Colonic mucosa (tissue), 4 donors: ENCODE data around the gene FBXO7. TPM values are rescaled to one million over a fixed set of nuclear protein-coding genes. Genes with fewer than 3 reads are reported as not detected.

Experiments
- DNase-seq: peaks from one replicate; pipeline ENCODE4 v3.0.0-alpha.2; 2020
- H3K27ac ChIP-seq: fragments of 200-600 bp; one replicate; pipeline ENCODE4 v1.8.0; 2021
- H3K27me3 ChIP-seq: fragments of 200-600 bp; one replicate; pipeline ENCODE4 v1.8.0; 2021
- H3K36me3 ChIP-seq: fragments of 200-600 bp; one replicate; pipeline ENCODE4 v1.8.0; 2021
- H3K4me1 ChIP-seq: fragments of 200-600 bp; one replicate; pipeline ENCODE4 v1.8.0; 2021; ENCODE audit warnings: mild to moderate bottlenecking
- H3K4me3 ChIP-seq: fragments of 200-600 bp; one replicate; pipeline ENCODE4 v1.8.0; 2021
- H3K9ac ChIP-seq, 2 donors: one replicate each; pipeline ENCODE4 v1.7.0; 2013; ENCODE audit warnings: control low read depth in 2 of 2, low read depth in 2 of 2, low read length in 2 of 2
- H3K9me3 ChIP-seq: fragments of 200-600 bp; one replicate; pipeline ENCODE4 v1.8.0; 2021
- intact Hi-C: fragments of 100-400 bp; cut with DNase I; formaldehyde crosslinking; loops from one replicate; pipeline ENCODE4 v1.14.1; 2022
- total RNA-seq, 2 donors: library from RNA; stranded (reverse); fragmentation: NEBNext Ultra II Directional in 1 of 2; extraction: Animal tissue kit (Norgen Biotek cat#: 25700) in 1 of 2; gene quantifications; one replicate each; pipeline ENCODE4 v1.2.1, GENCODE V29; 2021
- TF ChIP-seq, protein P1 (sequence below): fragments of 200-600 bp; IDR thresholded peaks from one replicate; pipeline ENCODE4 v1.8.0; 2022; ENCODE audit warnings: antibody characterized with exemption, mild to moderate bottlenecking
- donor health status: healthy.
- donor health status: DM: no; HTN: no; CAD: no.
- donor health status: DM: no; HTN: no; CAD: no.

Gene FBXO7
- total RNA-seq, 2 donors from 2014 or later: 62.1 to 81.1 TPM

DNA sequence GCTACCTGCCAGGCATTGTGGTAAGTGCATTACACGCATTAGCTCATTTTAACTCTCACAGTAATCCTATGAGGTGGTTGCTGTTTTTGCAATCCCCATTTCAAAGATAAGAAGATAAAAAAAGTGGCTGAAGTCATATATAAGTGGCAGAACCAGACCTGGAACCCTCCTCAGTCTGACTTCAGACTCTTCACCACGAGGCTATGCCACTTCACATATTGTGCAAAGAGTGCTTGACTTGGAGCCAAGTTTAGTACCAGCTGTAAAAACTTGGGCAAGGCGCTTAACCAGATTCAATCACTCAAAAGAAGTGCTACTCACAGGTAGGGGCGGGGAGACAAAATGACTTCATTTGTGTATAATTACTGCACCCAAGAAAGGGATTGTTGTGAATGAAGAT, 25.6 kb upstream of the FBXO7 start:
- Histone ChIP-seq H3K9ac (no peak overlapping the region), H3K4me1 (no peaks in the 10 kb centered on the region), H3K27ac (no peak overlapping the region), H3K36me3 (no peaks in the 10 kb centered on the region), H3K4me3 (no peak overlapping the region), H3K9me3 (no peaks in the 10 kb centered on the region), H3K27me3 (no peaks in the 10 kb centered on the region)
- TF ChIP-seq, protein P1, sequence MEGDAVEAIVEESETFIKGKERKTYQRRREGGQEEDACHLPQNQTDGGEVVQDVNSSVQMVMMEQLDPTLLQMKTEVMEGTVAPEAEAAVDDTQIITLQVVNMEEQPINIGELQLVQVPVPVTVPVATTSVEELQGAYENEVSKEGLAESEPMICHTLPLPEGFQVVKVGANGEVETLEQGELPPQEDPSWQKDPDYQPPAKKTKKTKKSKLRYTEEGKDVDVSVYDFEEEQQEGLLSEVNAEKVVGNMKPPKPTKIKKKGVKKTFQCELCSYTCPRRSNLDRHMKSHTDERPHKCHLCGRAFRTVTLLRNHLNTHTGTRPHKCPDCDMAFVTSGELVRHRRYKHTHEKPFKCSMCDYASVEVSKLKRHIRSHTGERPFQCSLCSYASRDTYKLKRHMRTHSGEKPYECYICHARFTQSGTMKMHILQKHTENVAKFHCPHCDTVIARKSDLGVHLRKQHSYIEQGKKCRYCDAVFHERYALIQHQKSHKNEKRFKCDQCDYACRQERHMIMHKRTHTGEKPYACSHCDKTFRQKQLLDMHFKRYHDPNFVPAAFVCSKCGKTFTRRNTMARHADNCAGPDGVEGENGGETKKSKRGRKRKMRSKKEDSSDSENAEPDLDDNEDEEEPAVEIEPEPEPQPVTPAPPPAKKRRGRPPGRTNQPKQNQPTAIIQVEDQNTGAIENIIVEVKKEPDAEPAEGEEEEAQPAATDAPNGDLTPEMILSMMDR: no peak
- DNase-seq: no peak
- intact Hi-C loops: no loop called here

DNA sequence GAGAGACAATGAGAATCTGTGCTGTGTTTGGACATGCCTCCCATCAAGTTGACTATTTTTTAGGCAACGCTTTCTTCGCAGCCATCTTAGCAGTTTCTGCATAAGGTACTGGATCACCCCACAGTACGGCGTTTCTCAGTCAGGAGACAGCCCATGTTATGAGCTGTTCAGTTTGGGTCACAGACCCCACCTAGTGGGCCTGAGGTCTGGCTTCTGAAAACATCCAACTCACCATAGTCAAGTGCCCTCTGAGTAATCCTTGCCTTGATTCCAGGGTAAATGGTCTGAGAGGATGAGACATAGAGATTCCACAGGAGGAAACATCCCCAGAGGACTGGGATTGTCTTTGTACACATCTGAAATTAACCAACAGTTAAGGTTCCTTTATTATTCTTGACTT, 17.6 kb upstream of the FBXO7 start:
- DNase-seq: no peak
- no peaks in the 10 kb centered on the region for H3K27me3 ChIP-seq
- no peaks in the 10 kb centered on the region for H3K36me3 ChIP-seq
- no peak overlapping the region for H3K9ac ChIP-seq
- H3K4me1 ChIP-seq: no peaks in the 10 kb centered on the region
- H3K4me3 ChIP-seq: no peak overlapping the region
- H3K9me3 ChIP-seq: no peaks in the 10 kb centered on the region
- TF ChIP-seq, protein P1: no peak
- H3K27ac ChIP-seq: no peak overlapping the region
- intact Hi-C loops: no loop called here

DNA sequence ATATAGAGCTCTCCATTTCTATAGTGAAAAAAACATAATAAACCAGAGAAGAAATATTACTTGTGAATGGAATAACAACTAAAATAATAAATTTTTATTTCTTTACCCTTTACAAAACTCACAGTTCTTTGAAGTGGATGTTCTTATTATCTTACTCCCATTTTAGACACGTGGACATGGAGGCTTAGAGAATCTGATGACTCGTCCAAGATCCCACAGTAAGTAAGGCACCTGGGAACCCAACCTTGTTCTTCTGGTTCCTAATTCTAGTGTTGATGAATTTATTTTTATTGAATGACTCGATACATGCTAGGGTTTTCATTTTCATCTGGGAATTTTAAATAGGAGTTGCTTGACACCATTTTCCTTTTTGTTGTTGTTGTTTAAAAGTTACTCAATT, 12.2 kb upstream of the FBXO7 start:
- intact Hi-C loops: no loop called here
- no peak overlapping the region for H3K4me3 ChIP-seq
- H3K9me3 ChIP-seq: no peaks in the 10 kb centered on the region
- no peak overlapping the region for H3K9ac ChIP-seq
- H3K36me3 ChIP-seq: no peaks in the 10 kb centered on the region
- H3K4me1 ChIP-seq: no peaks in the 10 kb centered on the region
- TF ChIP-seq, protein P1: no peak
- DNase-seq: no peak
- H3K27ac ChIP-seq: no peak overlapping the region
- H3K27me3 ChIP-seq: peaks cover 5% of the 10 kb centered on the region

DNA sequence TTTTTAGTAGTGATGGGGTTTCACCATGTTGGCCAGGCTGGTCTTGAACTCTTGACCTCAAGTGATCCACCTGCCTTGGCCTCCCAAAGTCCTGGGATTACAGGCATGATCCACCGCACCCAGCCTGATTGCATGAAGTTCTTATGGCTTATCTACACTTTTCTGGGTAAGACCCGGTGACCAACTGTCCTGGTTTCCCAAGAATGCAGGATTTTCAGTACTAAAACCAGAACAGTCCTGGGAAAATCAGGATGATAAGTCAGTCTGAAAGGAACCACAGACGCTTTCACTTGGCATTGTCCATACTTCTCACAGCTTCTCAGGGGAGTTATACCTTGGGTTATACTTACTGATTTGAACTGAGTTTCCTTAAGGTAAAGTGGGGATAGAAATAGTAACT, 8.9 kb upstream of the FBXO7 start:
- intact Hi-C loops: no loop called here
- no peak overlapping the region for H3K4me3 ChIP-seq

DNA sequence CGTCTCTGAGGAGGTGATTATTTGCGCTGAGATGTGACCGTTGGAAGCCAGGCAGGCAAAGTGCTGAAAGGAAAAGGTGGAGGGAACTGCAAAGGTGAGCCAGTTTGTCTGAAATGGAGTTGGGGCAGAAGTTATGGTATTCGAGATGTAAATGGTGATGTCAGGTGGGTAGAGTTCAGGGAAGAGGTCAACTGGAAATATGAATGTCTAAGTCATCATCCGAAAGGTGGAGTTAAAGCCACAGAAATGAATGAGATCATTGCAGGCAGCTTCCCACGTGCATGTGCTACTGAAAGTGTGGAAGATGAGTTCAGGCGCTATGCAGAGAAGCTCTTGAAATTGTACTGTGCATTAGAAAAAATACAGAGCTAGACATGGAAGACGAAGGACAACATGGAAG, 8.1 kb upstream of the FBXO7 start:
- H3K36me3 ChIP-seq: no peaks in the 10 kb centered on the region

More for the DNA sequence above, 8.9 kb upstream of the FBXO7 start:
- no peak for DNase-seq
- Histone ChIP-seq H3K4me1 (no peaks in the 10 kb centered on the region), H3K9me3 (no peaks in the 10 kb centered on the region), H3K36me3 (no peaks in the 10 kb centered on the region), H3K9ac (no peak overlapping the region), H3K27ac (no peak overlapping the region), H3K27me3 (peaks cover 5% of the 10 kb centered on the region)
- TF ChIP-seq, protein P1: no peak

More for the DNA sequence above, 8.1 kb upstream of the FBXO7 start:
- Histone ChIP-seq H3K4me3 (no peak overlapping the region), H3K27ac (no peak overlapping the region), H3K9me3 (no peaks in the 10 kb centered on the region), H3K4me1 (no peaks in the 10 kb centered on the region), H3K9ac (no peak overlapping the region), H3K27me3 (peaks cover 5% of the 10 kb centered on the region)
- TF ChIP-seq, protein P1: no peak
- DNase-seq: no peak
- intact Hi-C loops: no loop called here
